RWPE1 (cell line): ENCODE data around the gene KIF22.
"Not testable (repeated sequence)": the region's sequence is repeated elsewhere in the genome, so short reads cannot be mapped to it uniquely, and the experiment has no call there.

Experiments
- CTCF ChIA-PET: fragments of 350-600 bp; sonication (Branson Sonifier 250); formaldehyde crosslinking; extraction: SDS; loops from one replicate; lab custom pipeline; 2021; lab: Yijun Ruan, JAX
- POLR2A ChIA-PET: fragments of 400-600 bp; formaldehyde crosslinking; extraction: SDS; loops from one replicate; lab custom pipeline; 2020; ENCODE audit warnings: antibody characterized with exemption; ENCODE audit not compliant: low non-redundant PET; lab: Yijun Ruan, JAX
- DNase-seq: peaks from one replicate; pipeline ENCODE4 v3.0.0; 2012; ENCODE audit warnings: low spot score
- H3K27ac ChIP-seq: fragments of 450-650 bp; 2 replicates; pipeline ENCODE4 v1.5.1; 2017
- CTCF ChIP-seq: fragments of 450-650 bp; conservative IDR thresholded peaks from 2 replicates; pipeline ENCODE4 v1.5.1; 2017; ENCODE audit warnings: low read depth, mild to moderate bottlenecking

Gene KIF22

GRCh38 chr16:29766571-29766970 is 24.0 kb upstream of the KIF22 start:
- DNase-seq: no peak
- TF ChIP-seq CTCF: no peak
- POLR2A ChIA-PET: no interaction called here
- no peak overlapping the region for H3K27ac ChIP-seq
- CTCF ChIA-PET: no interaction called here

- ChIA-PET CTCF (no interaction called here), POLR2A (no interaction called here)
- DNase-seq: no peak
- no peak overlapping the region for H3K27ac ChIP-seq
- no peak for TF ChIP-seq CTCF
Measured at GRCh38 chr16:29767062-29767461, 23.5 kb upstream of the KIF22 start.

- H3K27ac ChIP-seq: no peak overlapping the region
Measured at GRCh38 chr16:29769507-29769906, 21.0 kb upstream of the KIF22 start.

GRCh38 chr16:29770250-29770929 is 20.2 kb upstream of the KIF22 start:
- DNase-seq: no peak
- ChIA-PET CTCF (no interaction called here), POLR2A (no interaction called here)
- no peak overlapping the region for H3K27ac ChIP-seq
- no peak for TF ChIP-seq CTCF

More at GRCh38 chr16:29769507-29769906, 21.0 kb upstream of the KIF22 start:
- DNase-seq: no peak
- CTCF ChIA-PET: interaction anchor here (1.1 kb wide), 1 partner anchor 21 kb away, joined by 3 read pairs; the partner anchor contains the start of gene KIF22
- no peak for TF ChIP-seq CTCF
- POLR2A ChIA-PET: no interaction called here

- CTCF ChIA-PET, H3K27ac ChIP-seq, POLR2A ChIA-PET, DNase-seq: not testable (repeated sequence)
Measured at GRCh38 chr16:29772330-29772729, 18.2 kb upstream of the KIF22 start.

GRCh38 chr16:29774730-29775129 is 15.8 kb upstream of the KIF22 start:
- ChIA-PET CTCF (no interaction called here), POLR2A (no interaction called here)
- no peak overlapping the region for H3K27ac ChIP-seq
- no peak for DNase-seq
- no peak for TF ChIP-seq CTCF

- peak overlapping the region; percentile 18; the same call in 1 of the 2 replicates for H3K27ac ChIP-seq
- ChIA-PET CTCF (no interaction called here), POLR2A (no interaction called here)
- no peak for TF ChIP-seq CTCF
- DNase-seq: peak; percentile 81
Measured at GRCh38 chr16:29775742-29776408, 14.7 kb upstream of the KIF22 start.
